ENCODE data around the gene PPCDC.
A peak's percentile ranks its signal among the peaks of the same experiment; 100 is the strongest.

Gene PPCDC

DNA sequence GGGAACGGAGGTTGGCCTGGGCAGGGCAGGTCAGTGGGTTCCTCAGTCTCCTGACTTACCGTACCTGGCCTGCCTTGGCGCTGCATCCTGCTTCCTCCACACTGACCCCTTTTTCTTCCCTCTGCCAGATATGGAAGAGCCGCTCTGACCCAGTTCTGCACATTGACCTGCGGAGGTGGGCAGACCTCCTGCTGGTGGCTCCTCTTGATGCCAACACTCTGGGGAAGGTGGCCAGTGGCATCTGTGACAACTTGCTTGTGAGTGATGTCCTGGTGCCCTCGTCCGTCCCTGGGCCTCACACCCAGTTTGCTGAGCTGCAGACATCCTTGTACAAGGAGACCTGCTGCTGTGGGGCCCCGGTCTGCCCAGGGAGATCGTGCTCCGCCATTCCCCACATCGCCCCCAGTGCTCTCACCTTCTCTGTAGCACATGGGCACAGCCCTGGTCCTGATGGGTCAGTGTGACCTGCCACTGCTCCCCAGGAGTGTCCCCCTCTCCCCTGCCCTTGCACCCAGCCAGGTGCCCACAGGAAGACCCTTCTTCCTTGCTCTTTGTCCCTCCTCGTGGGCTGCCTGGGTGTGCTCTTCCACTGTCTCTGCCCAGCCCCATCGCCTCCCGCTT lies 21.0 kb downstream of the PPCDC start:
- no peak for DNase-seq (ENCODE audit: low spot score)

DNA sequence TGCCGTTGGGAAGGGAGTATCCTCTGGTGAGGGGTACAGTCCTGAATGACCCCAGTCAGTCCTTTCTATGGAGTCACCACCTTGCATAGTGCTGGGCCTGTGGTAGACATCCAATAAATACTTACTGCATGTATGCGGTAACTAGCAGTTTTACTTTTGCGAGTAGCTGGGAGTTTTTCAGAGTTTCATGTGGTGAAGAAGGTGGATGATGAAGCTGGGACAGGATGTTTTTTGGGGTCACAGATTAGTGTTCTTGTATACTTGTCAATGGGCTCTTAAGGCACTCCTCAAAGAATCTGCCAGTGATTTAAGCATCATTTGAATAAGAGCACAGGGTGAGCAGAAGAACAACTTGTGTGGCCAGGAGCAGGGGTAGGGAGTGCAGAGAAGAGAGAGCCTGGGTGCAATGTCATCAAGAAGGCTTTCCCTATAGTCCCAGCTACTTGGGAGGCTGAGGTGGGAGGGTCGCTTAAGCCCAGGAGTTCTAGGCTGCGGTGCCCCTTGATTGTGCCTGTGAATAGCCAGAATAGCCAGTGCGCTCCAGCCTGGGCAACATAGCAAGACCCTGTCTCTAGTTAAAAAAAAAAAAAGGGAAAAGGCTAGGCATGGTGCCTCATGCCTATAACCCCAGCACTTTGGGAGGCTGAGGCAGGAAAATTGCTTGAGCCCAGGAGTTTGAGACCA lies 22.1 kb downstream of the PPCDC start:
- DNase-seq (ENCODE audit: low spot score): no peak

DNA sequence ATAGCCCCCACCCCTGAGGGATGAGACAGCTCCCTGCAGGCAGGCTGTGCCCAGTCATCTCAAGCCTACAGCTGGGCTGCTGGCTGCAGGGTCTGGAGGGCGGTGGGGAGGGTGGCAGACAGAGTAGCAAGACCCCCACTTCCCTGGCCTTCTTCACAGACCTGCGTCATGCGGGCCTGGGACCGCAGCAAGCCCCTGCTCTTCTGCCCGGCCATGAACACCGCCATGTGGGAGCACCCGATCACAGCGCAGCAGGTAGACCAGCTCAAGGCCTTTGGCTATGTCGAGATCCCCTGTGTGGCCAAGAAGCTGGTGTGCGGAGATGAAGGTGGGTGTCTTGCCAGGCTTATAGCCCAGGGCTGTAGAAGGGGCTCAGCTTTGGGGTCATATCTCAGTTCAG lies 25.0 kb downstream of the PPCDC start:
- DNase-seq (ENCODE audit: low spot score): no peak

DNA sequence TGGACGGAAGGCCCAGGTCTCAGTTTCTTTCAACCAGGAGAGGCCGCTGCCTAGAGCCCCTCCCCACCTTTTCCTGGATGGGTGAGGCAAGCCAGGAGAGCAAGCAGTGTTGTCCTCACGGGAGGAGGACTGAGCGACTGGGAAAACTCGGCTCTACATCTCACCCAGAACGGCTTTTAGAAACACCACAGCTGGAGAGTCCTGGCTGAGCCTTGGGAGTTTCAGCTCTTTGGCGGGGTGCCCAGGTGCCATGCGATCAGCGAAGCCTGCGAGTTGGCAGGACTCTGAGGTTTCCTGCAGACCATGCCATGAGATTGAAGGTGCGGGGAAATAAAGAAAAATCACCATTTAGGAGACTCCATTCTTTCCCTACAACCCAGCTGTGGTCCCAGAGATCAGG lies 26.0 kb downstream of the PPCDC start:
- DNase-seq (ENCODE audit: low spot score): peak; percentile 71

DNA sequence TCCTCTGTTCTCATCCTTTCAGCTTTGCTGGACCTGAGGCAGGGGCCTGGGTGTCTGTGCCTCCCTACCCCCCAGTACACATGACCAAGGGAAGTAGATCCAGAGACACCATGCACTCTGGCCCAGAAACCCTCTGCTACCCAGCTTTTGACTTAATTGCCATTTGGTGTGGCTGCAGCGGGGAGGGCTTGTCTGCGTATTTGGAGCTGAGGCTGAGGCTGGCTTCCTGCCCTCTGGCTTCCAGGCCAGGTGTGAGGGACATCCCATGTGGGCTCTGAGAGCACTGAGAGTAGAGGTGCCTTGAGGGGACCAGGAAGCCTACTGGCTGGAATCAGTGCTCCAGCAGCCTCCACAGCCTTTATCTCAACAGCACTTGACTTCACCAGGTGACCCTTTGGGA lies 26.9 kb downstream of the PPCDC start:
- DNase-seq (ENCODE audit: low spot score): no peak

DNA sequence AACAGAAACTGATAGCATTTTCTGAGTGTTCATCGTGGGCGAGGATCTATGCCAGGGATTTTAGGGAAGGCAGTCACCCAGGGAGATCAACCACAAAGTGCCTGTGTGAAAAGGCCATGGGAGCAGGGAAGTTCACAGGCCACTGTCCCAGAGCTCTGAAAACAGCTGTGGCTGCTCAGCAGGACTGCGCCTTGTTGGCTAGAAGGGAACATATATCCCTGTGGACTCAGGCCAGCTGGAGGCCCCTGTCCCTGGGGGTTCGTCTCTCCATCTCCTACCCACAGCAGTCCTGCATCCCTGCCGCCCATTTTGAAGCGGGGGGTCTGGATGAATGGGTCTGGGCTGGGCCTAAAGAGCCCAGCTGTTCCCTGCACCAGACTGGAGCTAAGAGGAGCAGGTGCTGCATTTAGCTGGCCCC lies 27.8 kb downstream of the PPCDC start:
- no peak for DNase-seq (ENCODE audit: low spot score)

DNA sequence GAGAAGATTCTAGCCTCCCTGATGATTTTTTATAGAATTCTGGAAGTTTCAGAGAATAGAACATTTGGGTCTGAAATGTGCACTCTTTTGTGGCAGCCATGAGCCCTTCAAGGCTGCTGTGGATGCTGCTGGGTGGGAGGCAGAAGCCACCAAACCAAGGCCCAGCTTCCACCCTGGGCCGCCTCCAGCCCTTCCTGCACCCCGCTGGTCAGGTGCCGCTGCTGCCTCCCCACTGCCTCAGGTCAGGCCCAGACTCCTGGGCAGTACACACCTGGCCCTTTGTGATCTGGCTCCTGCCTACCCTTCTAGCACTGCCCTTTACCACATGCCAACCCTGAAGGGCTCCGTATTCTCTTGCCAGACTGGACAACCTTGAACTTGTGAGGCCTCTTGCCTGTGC lies 28.3 kb downstream of the PPCDC start:
- DNase-seq (ENCODE audit: low spot score): no peak

DNA sequence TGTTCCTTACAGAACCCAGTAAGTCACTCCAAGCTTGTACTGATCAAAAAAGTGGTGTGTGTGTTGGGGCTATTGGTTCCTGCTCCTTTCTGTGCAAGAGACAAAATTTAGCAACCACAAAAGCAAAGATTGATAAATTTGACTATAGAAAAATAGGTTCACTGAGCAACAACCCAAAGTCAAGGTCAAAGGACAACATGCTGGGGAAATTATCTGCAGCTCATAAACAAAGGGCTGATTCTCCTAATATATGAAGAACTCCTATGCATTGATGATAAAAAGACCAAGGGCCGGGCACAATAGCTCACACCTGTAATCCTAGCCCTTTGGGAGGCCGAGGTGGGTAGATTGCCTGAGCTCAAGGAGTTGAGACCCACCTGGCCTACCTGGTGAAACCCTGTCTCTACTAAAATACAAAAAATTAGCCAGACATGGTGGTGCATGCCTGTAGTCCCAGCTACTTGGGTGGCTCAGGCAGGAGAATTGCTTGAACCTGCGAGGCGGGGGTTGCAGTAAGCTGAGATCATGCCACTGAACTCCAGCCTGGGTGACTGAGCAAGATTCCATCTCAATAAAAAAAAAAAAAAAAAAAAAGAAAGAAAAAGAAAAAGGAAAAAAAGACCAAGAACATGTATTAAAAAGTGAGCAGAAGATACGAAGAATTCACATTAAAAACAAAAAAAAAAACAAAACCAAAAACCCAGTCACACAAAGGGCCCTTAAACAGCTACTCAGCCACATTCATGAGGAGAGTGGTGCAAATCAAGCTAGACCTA lies 29.8 kb downstream of the PPCDC start:
- no peak for DNase-seq (ENCODE audit: low spot score)

DNA sequence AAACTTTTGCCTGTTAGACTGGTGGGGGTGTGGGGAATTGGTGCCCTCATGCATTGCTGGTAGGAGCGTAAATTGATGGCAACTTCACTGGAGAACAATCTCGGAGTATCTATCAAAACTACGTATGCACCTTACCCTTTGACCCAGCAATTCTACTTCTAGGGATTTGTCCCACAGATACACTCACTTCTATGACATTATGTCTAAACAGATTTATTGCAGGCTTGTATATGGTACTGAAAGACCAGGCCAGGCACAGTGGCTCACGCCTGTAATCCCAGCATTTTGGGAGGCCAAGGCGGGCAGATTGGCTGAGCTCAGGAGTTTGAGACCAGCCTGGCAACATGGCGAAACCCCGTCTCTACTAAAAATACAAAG lies 30.3 kb downstream of the PPCDC start:
- DNase-seq (ENCODE audit: low spot score): no peak

DNA sequence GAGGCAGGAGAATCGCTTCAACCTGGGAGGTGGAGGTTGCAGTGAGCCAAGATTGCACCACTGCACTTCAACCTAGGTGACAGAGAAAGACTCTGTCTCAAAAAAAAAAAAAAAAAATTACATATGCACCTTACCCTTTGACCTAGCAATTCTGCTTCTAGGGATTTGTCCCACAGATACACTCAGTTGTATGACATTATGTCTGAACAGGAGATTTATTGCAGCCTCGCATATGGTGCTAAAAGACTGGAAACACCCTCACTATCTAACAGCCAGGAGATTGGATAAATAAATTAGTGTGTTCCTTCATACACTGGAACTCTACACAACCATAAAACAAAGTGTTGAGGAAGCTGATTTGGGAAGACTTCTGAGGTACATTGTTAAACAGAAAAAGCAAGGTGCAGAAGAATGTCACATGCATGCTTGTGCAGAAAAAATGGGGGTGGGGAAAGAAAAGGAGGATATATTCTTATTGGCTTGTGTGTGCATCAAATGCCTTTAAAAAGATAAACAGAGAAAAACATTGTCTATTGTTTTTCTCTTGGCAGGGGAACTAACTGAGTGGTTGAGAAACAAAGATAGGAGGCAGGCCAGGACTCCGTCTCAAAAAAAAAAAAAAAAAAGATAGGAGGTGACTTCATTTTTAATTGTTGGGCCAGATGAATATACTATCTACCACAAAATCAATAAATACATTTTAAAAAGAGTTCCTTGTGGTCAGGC lies 30.9 kb downstream of the PPCDC start:
- peak; percentile 46 for DNase-seq (ENCODE audit: low spot score)

DNA sequence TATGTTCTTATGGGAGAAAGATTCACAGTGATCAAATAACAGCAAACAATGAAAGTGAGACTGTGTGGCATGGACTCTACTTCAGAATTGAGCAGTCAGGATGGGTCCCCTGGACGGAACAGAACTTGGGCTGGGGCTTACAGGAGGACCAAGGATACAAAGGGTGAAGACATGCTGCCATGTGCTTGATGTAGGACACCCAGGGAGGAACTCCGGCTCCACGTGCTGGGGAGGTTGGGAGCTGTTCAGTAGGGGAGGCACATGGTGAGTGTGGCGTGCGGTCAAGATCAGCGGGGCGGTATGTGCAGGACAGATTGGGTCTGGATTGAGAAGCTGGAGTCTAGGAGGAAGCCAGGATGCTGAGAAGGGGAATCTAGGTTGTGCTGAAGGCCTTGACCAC lies 32.6 kb downstream of the PPCDC start:
- DNase-seq (ENCODE audit: low spot score): no peak

DNA sequence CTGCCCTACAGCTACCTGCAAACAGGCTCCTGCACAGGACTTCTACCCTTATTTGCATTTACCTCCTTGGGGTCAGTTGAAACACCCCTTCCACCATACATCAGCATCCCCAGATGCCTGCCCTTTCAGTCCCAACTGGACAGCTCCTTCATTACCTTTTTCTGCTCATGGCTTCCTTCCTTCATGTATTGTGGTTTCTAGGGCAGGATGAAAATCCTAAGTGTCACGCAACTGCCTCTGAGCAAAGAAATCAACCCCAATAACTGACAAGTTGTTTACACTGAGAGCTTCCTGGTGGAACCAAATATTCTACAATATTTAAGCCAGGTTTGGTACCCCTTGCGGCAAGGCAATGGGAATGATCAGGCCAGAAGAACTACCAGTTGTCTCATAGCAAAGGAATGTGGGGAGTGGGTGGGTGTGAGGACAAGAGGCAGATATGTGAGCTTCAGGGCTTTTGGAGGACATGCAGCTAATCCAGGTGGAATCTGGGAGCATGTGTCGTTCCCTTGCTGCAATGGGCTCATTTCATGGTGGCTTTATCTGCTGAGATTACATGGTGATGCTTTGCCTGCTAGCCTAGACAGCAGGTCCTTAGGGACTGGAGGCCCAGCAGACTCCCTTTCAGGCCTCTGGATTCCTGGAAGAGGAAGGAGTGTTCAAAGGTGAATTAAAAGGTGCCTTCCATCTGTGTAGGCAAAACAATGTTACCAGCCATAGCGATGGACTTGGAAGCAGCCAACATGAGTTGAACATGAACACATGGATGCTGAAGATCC lies 34.9 kb downstream of the PPCDC start:
- no peak for DNase-seq (ENCODE audit: low spot score)

DNA sequence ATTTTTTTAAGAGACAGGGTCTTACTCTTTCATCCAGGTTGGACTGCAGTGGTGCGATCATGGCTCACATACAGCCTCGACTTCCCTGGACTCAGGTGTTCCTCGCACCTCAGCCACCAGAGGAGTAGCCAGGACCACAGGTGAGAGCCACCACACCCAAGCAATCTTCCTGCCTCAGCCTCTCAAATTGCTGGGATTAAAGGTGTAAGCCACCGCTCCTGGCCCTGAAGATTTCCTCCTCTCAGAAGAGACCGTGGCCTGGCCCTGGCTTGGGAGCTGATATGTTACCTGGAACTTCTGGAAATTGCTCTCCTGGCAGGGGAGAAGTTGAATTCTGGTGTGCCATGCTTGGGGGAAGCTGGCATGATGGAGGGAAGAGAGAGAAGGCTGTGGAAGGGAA lies 36.2 kb downstream of the PPCDC start:
- no peak for DNase-seq (ENCODE audit: low spot score)

DNA sequence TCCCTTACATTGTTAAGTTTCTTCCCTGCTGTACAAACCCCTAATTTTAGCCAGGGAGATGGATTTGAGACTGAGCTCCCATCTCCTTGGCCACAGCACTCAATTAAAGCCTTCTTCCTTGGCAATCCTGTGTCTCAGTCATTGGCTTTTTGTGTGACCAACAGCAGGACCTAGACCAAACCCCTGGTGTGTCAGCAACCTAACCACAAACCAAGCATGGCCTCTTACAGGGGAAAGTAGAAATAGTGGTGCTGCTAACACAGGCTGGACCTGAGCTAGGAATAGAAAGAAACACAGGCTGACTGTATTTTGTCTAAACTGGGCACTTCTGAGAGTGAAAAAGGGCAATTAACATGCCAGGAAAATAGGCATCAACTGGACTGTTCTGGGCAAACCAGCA lies 37.9 kb downstream of the PPCDC start:
- DNase-seq (ENCODE audit: low spot score): no peak

DNA sequence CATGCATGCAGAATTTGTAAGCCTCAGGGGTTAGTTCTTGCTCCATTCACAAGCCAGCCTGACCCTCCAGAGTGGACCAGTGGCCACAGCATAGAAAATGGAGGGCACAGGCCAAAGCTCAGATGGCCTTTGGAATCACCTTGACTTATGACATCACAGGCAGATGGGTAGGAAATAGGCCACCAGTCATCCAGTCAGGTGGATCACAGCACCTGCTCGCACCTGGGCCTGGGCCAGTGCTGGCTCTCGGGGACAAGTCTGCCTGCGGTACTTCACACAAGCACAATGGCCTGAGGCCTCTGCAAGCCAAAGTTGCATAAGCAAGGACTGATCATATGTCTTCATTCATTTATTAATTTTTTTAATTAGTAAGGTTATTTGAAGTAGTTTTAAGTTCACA lies 39.3 kb downstream of the PPCDC start:
- no peak for DNase-seq (ENCODE audit: low spot score)

DNA sequence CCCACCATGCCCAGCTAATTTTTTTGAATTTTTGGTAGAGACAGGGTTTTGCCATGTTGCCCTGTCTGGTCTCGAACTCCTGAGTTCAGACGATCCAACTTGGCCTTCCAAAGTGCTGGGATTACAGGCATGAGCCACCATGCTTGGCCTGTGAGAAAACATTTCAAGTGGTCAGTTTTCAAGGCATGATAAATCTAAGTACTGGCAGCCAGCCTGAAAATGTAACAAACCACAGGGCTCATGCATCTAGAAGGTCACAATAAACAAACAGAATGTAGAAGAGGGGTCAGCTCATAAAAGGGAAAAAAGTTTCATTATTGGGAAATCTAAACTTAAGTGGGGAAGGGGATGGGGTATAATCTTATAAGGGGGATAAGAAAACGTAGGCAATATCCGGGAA lies 39.9 kb downstream of the PPCDC start:
- DNase-seq (ENCODE audit: low spot score): no peak

DNA sequence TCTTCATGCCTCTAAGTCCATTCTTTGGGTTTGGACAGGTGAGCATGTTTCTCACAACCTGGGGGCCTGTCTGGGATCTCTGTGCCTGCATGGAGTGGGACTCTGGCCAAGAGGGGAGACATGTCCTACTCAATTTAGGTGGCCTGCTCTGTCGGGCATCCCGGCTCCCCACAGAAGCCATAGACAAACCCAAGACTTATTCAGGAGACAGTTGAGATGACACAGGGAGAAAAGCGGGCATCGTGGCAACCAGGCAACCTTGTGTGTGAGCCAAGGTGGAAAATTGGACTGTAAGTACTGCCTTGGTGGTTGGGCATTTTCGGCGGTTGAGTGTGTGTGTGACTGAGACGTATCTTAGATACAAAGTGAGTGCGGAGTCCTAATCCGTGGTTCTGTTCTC lies 40.5 kb downstream of the PPCDC start:
- DNase-seq (ENCODE audit: low spot score): no peak

DNA sequence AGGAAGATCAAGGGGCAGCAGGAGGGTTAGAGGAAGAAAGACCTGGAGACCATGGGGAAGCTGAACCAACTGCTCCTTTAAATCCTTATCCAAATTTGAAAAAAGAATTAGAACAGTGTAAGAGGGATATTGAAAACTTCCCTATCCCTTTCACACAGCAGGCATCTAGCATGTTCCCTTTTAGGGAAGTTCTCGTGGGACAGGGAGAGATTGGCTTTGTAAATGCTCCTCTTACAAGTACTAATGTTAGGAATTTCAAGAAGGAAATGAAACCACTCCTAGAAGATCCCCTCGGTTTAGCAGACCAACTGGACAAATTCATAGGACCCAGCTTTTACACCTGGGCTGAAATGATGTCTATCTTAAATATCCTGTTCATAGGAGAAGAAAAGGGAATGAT lies 41.5 kb downstream of the PPCDC start:
- DNase-seq (ENCODE audit: low spot score): no peak

DNA sequence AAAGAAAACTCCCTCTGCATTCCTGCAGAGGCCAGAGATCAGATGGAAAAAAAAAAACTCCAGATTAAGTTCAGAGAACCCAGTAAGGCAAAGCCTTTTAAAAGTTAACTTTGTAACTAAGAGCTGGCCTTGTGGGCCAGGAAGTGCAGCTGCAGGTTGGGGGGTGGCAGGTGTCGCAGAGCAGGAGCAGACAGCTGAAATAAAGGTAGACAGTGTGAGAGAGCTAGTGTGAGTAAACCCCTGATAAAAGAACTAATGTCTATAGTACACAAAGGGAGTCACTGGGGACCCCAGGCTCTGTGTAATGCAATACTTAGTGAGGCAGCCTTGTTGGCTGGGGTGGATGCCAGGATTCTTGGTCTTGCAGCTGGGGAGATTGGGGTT lies 42.1 kb downstream of the PPCDC start:
- no peak for DNase-seq (ENCODE audit: low spot score)

DNA sequence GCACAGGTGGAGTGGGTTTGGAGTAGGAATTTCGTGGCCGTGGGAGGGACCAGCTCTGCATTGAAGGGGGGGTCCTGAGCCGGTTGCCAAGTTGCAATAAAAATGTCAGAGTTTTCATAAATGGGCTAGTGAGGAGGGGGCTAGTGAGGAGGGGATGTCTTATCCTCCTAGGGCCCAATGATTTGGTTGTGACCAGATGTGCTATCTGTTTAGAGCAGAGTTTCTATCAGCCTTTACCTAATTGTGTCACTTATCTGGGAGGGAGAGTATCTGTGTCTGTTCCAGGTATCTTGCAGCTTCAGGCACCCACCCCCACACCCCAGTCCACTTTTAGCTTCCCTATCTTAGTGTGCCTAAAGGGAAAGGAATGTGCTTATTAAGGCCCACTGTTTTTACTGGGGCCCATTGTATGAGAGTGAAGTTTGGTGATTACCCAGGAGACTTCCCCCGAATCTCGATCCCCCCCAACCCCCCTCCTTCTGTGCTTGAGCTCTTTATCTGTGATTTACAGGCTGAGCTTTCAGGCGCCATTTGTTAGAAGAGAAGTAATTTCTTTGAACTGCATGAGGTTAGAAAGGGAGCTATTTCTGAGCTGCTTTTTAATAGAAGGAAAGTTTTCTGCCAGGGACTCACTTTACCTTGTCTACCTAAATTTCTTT lies 42.6 kb downstream of the PPCDC start:
- no peak for DNase-seq (ENCODE audit: low spot score)

DNA sequence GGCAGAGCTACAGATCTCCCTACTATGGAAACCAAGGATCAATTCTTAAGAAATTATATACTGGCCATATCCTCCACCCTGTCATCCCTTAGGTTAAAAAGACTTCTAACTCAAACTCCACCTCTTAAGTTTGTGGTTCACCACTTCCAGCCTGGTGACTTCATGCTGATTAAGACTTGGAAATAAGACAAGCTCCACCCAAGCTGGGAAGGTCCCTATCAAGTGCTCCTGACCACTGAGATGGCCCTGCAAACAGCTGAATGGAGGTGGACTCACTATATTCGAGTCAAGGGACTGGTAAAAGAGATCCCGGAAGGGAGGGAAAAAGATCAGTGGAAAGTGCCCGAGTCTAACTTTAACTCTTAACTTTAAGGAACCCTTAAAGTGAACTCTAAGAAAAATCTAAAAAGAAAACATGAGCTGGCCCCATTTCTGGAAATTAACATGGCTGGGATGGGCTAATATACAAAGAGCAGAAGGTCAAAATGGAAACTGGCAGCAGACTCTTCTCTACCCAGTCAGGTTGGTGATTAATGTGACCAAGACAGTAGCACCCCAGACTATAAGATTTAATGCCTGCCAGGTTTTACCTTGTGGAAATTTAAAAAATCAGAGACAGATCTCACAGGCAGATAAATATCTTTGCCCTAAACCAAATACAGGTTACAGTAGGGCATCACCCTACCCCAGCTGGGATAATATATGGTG lies 43.9 kb downstream of the PPCDC start:
- no peak for DNase-seq (ENCODE audit: low spot score)

All from globus pallidus (tissue), 1 donor.